ENCODE measurements around the gene CD1B.

DNA sequence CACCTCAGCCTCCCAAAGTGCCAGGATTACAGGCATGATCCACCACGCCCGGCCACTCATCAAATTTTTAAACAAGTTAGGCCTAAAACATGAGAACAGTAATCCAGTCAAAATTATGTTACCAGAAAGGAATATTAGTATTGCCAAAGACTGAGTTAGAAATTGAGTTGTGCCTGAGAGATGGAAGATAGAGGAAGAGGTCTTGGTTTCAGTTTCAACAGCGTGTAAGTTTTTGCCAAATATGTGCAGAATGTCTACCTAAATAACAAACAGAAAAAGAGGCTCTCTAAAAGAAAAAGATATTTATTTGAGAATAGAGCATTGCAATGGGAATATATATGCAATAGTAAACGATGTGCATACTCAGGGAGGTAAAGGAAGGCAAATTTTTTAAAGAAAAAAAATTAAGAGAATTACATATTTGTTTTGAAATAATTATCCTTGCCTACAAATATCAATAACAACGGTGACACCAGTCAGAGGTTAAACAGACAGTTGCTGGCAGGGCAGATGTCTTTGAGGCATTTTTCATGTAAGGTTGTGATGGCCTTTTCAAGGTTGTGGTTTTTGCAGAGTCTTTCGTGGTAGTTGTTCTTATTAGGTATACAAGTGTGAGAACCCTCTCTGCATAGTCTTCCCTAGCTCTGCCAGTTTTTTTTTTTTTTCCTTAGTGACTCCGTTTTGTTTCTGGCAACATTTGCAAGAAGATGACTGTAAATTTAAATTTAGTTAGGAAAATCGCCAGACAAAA is 2.2 kb upstream of the CD1B start:
- TF ChIP-seq POLR2A (IDR thresholded peaks at IDR 0.05) = no peak
- TF ChIP-seq, protein P1, sequence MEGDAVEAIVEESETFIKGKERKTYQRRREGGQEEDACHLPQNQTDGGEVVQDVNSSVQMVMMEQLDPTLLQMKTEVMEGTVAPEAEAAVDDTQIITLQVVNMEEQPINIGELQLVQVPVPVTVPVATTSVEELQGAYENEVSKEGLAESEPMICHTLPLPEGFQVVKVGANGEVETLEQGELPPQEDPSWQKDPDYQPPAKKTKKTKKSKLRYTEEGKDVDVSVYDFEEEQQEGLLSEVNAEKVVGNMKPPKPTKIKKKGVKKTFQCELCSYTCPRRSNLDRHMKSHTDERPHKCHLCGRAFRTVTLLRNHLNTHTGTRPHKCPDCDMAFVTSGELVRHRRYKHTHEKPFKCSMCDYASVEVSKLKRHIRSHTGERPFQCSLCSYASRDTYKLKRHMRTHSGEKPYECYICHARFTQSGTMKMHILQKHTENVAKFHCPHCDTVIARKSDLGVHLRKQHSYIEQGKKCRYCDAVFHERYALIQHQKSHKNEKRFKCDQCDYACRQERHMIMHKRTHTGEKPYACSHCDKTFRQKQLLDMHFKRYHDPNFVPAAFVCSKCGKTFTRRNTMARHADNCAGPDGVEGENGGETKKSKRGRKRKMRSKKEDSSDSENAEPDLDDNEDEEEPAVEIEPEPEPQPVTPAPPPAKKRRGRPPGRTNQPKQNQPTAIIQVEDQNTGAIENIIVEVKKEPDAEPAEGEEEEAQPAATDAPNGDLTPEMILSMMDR (IDR thresholded peaks at IDR 0.05) = no peak
